HL-60/S4 treated with phorbol 12-myristate 13-acetate at 8.2 ng/mL for 4 days and 3 days (cell line): ENCODE data around the gene MAP1S.

Experiments used
- in situ Hi-C: fragments of 300-500 bp; cut with MboI; formaldehyde crosslinking; loops from 2 replicates; pipeline ENCODE4 v1.15.0; 2022; ENCODE audit warnings: low sequenced_read_pairs

The MAP1S gene

DNA sequence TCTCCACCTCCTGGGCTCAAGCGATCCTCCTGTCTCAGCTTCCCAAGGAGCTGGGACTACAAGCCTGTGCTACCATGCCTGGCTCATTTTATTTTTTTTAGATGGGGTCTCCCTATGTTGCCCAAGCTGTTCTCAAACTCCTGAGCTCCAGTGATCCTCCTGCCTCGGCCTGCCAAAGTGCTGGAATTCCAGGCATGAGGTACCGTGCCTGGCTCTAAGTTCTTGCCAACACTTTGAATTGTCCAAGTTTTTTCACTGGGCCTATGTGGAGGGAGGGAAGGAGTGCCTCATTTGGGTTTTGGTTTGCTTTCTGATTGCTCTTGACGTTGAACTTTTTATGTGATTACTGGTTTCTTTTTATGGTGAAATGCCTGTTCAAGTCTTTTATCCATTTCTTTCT lies 26.7 kb upstream of the MAP1S start:
- in situ Hi-C loops = no loop called here

DNA sequence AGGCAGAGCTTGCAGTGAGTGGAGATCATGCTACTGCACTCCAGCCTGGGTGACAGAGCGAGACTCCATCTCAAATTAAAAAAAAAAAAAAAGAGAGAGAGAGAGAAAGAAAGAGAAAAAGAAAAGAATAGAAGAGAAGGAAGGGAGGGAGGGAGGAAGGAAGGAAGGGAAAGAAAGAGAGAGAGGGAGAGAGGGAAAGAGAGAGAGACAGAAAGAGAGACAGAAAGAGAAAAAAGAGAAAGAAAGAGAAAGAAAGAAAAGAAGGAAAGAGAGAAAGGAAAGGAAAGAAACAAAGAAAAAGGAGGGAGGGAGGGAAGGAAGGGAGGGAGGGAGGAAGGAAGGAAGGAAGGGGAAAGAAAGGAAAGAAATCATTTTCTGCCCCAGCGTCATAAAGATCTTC lies 24.1 kb upstream of the MAP1S start:
- in situ Hi-C loops = no loop called here

DNA sequence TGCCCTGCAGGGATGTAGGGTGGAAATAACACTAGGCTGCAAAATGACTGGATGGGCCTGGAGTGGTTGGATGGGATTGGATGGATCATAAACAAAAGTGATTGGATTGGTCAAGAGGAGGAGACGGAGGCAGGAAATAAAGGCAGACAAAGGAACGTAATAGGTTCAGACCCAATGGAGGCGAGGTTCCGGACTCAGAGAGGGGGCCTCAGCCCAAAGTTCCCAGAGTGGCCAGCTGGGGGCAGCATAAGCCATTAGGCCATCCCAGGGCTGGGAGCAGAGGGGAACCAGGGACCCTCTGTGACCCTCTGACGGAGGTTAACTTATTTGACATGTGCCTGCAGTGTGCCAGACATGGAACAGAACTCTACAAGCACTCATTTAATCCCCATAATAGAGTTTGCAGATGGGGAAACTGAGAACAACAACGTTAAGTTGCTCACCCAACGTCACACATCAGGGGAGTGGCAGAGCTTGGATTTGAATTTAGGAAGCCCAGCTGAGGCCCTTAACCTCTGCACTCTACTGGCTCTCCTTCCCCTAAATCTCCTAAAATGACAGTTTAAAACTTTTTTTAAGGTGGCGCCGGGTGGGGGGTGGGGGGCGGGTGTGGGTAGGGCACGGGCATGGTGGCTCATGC lies 15.3 kb upstream of the MAP1S start:
- in situ Hi-C loops = no loop called here

DNA sequence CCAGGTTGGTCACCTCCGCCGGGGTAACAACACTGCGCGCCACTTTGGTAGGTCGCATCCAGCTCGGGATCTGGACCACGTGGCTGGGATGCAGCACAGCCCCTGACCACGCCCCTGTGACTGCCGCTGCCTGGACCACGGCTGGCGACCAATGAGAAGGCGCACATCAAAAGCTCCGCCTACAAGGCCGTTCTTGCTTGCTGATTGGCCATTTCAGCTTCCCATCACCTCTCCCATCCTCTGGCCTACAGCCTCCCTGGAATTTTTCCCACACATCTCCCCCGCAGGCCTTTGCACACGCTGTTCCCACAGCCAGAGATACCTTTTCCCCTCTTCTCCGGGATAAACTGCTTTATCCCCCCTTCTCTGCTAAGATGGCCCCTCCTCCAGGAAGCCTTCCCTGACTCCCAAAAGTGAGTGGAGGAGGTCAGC lies 12.5 kb upstream of the MAP1S start:
- in situ Hi-C loops = no loop called here

DNA sequence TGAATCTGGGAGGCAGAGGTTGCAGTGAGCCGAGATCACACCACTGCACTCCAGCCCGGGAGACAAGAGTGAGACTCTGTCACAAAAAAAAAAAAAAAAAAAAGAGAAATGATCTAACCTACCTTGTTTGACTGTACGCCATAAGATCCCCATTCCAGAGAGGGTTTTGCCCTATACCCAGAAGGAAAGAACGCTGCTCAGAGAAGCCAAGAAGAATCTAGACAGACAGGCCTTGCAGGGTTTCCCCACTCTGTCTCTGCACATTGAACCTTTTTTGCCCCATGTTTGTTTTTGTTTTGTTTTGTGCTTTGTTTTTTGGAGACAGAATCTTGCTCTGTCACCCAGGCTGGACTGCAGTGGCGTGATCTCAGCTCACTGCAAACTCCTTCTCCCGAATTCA lies 7.4 kb upstream of the MAP1S start:
- in situ Hi-C loops = no loop called here

DNA sequence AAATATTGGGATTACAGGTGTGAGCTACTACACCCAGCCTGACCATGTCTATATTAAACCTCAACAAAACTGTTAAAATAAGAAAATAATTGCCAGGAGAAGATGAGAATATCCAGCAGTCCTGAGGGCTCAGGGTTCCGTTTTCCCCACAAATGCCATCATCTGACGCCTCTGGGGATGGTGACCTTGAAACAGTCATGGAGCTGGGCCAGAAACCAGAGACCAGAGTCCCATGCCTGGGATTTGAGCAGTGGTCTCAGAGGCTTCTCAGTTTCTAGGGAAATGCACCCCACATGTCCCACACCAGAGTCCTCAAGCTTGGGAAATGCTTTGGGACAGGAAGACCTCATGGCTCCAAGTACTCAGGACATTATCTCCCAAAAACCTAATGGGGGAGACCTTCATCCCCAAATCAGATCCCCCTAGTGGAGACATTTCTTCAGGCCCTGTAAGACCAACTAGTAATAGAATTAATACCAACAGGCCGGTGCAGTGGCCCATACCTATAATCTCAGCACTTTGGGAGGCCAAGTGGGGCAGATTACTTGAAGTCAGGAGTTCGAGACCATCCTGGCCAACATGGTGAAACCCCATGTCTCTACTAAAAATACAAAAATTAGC lies 2.9 kb upstream of the MAP1S start:
- in situ Hi-C loops = no loop called here

DNA sequence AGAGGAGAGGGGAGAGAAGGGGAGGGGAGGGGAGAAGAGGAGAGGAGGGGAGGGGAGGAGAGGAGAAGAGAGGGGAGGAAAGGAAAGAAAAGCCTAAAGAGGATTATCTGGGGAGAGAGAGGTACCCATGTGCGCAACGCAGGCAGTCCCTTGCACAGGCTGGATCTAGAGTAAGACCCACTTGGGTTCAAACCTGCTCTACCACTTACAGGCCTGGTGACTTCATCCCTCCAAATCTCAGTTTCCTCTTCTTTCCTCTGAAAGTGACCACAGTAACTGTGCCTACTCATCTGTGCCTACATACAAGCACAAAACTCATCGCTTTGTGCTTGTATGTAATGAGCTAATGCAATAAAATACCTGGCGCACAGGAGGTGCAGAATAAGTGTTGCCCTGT lies 732 bp upstream of the MAP1S start:
- in situ Hi-C loops = no loop called here

DNA sequence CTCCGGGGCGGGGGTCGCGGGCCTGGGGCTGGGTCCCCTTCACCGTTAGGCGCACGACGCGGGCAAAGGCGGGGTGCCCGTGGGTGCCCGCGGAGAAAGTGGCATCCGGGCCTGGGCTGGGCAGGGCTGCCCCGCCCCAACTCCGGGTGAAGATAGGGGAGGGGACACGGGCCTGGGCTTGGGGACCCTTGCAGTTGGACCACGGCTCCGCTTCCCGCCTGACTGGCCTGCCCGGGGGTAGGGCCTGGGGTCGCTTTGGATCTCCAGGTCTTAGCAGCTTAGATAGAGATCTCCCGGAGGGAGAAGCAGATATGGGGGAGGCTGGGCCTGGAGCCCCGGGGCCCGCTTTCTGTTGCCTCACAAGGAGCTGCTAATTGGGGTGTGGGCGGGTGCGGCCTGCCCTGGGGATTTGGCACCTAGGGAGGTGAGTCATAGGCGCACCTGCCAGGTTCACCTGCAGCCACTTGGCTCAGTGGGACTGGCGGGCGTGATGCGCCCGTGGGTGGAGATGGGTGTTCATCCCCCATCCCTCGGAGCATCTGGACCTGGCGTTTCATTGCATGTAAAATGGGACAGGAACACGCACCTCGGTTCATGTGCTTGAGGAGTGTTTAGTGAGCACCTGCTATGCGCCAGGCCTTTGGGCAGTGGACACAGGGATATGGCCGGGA lies 585 bp downstream of the MAP1S start:
- in situ Hi-C loops = no loop called here

DNA sequence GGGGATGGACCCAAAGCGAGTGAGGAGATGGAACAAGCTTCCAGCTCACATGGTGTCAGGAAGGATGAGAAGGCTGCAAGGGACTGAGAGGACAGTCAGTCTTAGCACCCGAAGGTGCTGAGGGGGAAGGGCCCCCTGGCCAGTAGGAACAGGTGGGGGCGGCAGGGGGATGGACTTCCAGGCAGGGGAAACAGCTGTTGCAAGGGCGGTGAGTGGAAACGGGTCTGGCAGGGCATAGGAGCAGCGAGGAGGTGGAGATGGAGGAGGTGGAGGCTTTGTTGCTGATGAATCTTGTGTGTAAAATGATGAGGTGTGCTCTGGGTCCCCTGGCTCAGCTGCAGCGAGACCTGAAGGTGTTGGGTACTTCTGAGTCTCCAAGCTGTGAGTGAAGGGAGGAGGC lies 1.2 kb downstream of the MAP1S start:
- in situ Hi-C loops = no loop called here

DNA sequence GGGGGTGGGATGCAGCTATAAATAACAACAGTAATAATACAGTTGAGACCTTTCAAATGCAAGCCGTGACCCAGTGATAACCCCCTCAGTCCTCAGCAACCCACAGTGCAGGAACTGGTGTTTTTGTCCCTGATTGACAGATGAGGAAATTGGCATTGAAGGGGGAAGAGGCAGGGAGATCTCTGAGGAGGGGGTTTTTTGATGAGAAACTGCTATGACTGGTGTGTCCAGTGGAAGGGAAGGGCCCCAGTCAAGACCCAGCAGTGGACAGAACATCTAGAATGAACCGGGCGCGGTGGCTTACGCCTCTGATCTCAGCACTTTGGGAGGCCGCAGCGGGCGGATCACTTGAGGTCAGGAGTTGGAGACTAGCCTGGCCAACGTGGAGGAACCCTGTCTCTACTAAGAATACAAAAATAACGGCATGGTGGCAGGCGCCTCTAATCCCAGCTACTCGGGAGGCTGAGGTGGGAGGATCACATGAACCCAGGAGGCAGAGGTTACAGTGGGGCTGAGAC lies 1.9 kb downstream of the MAP1S start:
- in situ Hi-C loops = no loop called here

DNA sequence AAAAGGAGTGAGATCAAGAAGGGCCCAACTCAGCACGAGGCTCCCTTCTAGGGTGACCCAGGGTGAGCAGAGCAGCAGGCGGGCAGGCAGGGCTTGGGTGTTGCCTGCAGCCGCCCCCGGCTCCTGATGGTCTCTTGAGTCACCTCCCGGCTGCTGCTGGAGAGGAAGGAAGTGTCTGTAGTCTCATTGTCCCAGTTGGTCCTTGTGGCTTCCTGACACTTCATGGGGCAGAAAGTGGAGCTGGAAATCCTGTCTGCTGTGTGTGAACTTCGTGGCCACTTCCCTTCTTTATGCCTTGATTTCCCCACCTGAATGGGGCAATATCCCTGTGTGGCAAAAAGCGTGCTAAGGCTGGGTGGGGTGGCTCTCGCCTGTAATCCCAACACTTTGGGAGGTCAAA lies 2.5 kb downstream of the MAP1S start:
- in situ Hi-C loops = no loop called here

DNA sequence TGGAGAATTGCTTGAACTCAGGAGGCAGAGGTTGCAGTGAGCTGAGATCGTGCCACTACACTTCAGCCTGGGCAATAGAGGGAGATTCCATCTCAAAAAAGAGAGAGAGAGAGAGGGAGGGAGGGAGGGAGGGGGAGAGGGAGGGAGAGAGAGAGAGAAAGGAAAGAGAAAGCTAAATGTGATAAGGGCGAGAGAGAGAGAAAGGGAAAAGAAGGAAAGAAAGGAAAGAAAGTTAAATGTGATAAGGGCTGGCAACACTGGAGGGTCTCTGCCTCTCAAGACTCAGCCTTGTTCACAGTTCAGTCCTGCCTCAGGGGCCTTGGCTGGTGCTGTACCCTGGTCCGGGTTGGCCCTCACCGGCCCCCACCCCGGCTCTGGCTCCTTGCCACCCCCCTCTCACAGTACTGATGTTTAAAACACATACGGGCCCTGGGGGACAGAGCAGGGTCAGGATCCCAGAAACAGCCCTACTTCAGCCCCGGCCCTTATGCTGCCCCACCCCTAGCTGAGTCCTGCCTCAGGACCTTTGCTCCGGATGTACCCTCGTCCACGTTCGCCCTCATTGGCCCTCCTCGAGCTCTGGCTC lies 3.5 kb downstream of the MAP1S start:
- in situ Hi-C loops = no loop called here

DNA sequence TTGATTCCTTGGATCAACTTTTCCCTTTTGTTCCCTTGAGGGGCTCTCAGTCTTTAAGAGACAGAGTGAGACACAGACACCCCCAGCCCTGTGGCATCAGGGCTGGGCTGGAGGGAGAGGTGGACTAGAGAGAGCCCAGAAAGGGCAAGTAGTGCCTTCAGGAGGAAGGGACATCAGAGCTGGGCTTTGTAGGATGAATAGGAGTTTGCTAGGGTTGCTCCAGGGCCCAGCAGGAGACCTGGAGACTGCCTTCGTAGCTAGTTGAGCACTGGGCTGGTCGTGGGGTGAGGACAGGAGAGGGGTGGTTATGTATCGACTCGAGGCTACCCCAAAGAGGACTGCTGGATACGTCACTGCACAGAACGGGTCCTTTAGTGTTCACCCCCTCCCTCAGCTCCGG lies 5.4 kb downstream of the MAP1S start:
- in situ Hi-C loops = no loop called here

DNA sequence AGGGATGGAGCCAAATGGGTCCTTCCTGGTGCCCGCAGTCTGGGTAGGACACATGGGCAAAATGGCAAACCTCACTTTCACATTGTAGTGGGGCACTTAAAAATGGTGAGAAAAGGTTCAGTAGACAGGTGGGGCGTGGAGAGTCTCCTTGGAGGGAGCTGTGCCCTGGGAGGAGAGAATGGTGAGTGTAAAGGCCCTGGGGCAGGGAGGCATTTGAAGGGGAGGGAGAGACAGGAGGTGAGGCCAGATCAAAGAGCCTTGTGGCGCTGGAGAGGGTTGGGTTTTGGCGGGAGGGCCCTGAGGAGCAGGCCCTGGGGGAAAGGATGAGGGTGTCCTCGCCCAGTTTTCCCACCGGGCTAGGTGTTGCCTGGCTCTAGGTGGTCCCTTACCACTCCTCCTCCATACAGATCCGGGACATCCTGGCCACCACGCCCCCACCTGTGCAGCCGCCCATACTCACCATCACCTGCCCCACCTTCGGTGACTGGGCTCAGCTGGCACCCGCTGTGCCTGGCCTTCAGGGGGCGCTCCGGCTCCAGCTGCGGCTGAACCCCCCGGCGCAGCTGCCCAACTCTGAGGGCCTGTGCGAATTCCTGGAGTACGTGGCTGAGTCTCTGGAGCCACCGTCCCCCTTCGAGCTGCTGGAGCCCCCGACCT lies 6.3 kb downstream of the MAP1S start:
- in situ Hi-C loops = no loop called here

DNA sequence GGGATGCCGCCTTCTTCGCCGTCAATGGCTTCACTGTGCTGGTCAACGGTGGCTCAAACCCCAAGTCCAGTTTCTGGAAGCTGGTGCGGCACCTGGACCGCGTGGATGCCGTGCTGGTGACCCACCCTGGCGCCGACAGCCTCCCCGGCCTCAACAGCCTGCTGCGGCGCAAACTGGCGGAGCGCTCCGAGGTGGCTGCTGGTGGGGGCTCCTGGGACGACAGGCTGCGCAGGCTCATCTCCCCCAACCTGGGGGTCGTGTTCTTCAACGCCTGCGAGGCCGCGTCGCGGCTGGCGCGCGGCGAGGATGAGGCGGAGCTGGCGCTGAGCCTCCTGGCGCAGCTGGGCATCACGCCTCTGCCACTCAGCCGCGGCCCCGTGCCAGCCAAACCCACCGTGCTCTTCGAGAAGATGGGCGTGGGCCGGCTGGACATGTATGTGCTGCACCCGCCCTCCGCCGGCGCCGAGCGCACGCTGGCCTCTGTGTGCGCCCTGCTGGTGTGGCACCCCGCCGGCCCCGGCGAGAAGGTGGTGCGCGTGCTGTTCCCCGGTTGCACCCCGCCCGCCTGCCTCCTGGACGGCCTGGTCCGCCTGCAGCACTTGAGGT lies 7.0 kb downstream of the MAP1S start:
- in situ Hi-C loops = no loop called here

DNA sequence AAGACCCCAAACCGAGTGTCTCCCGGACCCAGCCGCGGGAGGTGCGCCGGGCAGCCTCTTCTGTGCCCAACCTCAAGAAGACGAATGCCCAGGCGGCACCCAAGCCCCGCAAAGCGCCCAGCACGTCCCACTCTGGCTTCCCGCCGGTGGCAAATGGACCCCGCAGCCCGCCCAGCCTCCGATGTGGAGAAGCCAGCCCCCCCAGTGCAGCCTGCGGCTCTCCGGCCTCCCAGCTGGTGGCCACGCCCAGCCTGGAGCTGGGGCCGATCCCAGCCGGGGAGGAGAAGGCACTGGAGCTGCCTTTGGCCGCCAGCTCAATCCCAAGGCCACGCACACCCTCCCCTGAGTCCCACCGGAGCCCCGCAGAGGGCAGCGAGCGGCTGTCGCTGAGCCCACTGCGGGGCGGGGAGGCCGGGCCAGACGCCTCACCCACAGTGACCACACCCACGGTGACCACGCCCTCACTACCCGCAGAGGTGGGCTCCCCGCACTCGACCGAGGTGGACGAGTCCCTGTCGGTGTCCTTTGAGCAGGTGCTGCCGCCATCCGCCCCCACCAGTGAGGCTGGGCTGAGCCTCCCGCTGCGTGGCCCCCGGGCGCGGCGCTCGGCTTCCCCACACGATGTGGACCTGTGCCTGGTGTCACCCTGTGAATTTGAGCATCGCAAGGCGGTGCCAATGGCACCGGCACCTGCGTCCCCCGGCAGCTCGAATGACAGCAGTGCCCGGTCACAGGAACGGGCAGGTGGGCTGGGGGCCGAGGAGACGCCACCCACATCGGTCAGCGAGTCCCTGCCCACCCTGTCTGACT lies 7.9 kb downstream of the MAP1S start:
- in situ Hi-C loops = no loop called here

DNA sequence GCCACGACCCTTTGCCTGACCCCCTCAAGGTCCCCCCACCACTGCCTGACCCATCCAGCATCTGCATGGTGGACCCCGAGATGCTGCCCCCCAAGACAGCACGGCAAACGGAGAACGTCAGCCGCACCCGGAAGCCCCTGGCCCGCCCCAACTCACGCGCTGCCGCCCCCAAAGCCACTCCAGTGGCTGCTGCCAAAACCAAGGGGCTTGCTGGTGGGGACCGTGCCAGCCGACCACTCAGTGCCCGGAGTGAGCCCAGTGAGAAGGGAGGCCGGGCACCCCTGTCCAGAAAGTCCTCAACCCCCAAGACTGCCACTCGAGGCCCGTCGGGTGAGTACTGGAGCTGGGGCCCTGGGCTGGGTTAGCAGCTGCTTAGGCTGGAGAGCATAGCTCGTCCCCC lies 8.6 kb downstream of the MAP1S start:
- in situ Hi-C loops = no loop called here

DNA sequence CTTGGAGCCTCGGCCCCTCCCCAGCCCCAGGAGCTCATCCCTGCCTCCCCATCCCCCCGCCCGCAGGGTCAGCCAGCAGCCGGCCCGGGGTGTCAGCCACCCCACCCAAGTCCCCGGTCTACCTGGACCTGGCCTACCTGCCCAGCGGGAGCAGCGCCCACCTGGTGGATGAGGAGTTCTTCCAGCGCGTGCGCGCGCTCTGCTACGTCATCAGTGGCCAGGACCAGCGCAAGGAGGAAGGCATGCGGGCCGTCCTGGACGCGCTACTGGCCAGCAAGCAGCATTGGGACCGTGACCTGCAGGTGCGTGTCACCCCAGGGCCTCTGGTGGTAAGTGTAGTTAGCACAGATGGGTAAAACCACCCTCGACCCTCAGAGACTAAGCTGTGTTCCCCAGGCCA lies 13.8 kb downstream of the MAP1S start:
- in situ Hi-C loops = no loop called here

DNA sequence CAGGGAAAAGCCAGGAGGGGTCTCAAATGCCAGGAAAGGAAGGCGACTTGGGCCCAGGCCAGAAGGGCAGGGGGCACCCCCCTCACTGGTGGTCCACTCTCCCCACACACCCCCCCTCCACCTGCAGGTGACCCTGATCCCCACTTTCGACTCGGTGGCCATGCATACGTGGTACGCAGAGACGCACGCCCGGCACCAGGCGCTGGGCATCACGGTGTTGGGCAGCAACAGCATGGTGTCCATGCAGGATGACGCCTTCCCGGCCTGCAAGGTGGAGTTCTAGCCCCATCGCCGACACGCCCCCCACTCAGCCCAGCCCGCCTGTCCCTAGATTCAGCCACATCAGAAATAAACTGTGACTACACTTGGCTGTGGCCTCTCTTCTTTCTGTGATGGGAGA lies 14.9 kb downstream of the MAP1S start:
- in situ Hi-C loops = no loop called here

DNA sequence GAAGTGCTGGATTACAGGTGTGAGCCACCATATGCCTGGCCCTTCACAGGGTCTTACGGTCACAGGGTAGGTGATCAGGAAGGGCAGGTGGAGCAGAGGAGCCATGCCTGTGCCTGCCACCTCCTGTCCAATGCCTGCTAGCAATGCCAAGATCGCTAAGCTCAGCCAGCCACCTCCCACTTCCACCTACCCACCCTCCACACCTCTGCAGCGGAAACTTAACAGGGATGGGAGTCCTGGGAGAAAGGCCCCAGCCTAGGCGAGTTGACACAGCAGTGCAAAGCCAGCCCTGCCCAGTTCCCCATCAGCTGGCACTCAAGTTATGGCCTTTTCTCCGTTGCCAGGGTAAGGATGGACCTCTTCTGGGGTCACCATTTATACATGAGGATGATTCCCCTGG lies 16.1 kb downstream of the MAP1S start:
- in situ Hi-C loops = no loop called here
